GF-D8 (cell line): ENCODE results near the gene TNNI3.
"Not testable (repeated sequence)": the region's sequence is repeated elsewhere in the genome, so short reads cannot be mapped to it uniquely, and the experiment has no call there.

Experiments used
- DNase-seq: peaks from one replicate; lab custom pipeline; 2025; lab: John Stamatoyannopoulos, UW

Gene TNNI3

DNA sequence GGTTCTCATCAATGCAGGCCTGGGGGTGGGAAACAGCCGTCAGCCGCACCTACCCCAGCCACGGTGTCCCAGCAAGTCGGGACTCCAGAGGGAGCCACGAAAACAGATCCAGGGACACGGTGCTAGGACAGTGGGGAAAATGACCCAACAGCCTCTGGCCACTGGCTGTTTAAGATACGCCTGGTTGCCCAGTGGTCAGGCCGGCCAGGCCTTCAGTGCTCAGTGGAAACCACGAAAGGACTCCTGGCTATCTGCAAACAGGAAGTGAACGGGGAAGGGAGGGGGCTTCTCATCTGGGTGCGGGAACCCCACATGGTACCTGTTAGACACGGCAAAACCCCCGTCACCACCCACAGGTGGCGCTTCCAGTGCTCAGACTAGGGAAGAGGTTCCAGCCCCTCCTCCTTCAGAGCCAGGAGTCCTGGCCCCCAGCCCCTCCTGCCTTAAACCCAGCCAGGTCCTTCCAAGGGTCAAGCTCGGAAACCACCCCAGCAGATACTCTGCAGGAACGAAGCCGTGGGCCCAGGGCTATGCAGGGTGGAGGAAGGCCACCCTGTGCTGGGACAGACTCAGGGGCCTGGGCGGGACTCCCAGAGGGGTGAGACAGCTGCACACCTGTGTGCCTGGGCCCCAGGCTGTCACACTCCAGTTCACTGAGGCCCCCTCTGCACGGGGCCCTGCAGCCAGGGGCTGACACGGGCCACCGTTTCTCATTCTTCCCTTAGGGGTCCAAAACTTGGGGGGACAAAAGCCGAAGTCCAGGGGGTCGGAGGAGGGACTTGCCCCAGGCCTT lies 44.6 kb downstream of the TNNI3 start:
- DNase-seq, result no peak

DNA sequence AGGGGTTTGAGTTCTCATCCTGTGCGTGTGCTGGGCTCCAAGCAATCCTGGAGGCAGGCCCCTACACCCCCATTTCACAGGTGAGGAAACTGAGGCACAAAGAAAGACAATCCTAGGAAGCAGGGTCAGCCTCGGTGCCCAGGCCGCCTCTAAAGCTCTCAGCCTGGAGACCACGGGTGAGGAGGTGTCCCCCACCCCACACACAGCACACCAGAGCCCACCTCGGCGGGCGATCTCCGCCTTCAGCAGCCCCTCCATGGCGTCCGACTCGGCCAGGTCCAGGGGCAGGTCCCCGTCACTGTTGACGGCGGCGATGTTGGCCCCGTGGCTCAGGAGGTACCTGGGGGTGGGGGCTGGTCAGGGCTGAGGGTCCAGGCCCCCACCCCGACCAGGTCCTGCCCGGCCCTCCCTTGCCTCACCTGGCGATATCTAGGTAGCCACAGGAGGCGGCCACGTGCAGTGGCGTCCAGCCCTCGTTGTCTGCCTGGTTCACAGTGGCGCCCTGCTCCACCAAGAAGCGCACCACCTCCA lies 45.2 kb downstream of the TNNI3 start:
- no peak for DNase-seq

DNA sequence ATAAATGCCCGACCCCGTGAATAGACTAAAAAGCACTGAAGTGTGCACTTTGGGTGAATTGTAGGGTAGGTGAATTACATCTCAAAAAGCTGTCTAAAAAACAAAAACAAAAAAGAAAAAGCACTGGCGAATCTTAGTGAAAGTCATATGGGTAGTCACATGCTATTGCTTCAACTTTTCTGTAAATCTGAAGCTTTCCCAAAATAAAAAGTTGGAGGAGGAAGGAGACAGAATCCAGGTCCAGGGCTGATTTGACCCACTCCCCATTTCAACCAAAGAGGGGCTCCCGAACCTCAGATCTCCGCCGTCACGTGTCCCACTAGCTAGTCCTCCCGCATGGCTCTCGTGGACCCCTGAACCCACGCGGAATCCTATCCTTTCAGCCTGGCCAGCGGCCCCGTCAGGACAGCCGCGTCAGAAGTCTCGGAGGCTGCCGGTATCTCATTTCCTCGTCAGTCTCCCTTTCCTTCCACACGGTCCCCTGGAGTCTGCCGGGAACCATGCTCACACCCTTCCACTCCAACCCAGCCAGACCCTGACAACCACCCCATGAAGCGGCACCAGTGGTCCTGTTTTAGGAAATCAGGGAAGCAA lies 46.2 kb downstream of the TNNI3 start:
- no peak for DNase-seq

DNA sequence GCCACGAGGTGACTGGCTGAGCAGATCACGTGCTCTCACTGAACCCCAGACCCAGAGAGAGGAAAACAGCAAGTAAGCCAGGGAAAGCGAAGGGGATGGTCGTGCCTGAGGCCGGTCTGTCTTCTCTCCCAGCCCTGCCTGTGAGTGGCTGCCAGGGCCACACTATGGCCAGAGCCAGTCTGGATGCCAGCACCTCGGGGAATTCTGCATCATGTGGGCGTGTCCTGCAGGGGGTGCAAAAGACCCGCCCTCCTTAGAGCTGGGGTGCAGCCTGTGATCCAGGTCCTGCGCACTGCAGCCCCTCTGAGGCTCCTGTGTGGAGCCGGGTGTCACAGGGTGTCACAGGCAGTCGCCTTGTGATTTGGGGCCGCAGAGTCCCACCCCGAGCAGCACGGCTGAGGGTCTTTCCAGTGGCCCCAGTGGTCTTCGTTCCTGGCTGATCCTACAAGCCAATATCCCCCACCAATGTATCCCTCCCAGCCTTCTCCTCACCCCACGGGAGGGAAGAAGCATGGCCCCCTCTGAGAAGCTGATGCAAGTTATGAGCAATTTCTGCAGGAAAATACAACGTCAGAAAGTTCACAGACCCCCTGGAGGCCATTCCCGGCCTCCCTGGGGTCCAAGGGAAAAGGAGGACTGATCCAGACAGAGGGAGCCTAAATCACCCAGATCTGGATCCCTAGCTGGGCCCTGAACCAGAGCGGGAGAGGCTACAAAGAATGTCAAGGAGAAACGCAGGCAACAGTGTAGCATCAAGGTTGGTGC lies 47.8 kb downstream of the TNNI3 start:
- DNase-seq, result no peak

DNA sequence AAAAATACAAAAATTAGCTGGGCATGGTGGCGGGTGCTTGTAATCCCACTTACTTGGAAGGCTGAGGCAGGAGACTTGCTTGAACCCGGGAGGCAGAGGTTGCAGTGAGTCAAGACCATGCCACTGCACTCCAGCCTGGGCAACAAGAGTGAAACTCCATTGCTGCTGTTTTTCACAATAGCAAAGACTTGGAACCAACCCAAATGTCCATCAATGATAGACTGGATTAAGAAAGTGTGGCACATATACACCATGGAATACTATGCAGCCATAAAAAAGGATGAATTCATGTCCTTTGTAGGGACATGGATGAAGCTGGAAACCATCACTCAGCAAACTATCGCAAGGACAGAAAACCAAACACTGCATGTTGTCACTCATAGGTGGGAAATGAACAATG lies 50.3 kb downstream of the TNNI3 start:
- not testable (repeated sequence) for DNase-seq

DNA sequence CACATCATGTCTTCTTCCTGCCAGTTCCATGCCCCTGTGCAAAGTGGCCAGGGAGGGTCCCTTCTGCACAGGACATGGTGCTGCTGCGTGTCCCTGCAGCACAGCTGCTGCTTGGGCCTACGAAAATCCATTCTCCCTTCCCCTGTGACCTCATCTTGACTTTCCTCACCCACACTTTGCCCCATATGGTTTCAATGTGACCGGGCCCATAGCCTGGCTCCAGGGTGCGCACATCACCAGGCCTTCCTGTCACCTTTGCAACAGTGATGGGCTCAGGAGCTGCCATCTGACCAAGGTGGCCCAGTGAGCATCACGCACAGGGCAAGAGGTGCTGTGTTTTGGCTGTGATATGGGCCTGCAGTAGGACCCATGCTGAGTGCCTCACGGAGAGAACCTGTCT lies 50.9 kb downstream of the TNNI3 start:
- DNase-seq, result no peak

- no peak for DNase-seq
Measured at GRCh38 chr19:55105237-55105636, 52.3 kb downstream of the TNNI3 start.

GRCh38 chr19:55103190-55103589 lies 54.3 kb downstream of the TNNI3 start:
- DNase-seq, result no peak
